Mesenchymal stem cell (in vitro differentiated cells and primary cell): ENCODE measurements around the gene ITSN1.

Source experiments
- DNase-seq: peaks from one replicate; pipeline ENCODE4 v3.0.0-alpha.2; 2013
- H2AFZ ChIP-seq: one replicate; pipeline ENCODE4 v1.6.1; 2013; ENCODE audit warnings: low read depth, mild to moderate bottlenecking, control low read depth, inconsistent platforms, low read length, moderate library complexity
- H2AK5ac ChIP-seq: 2 replicates; pipeline ENCODE4 v1.6.1; 2013; ENCODE audit warnings: low read length, moderate library complexity, mild to moderate bottlenecking, inconsistent platforms; ENCODE audit not compliant: severe bottlenecking
- H2BK120ac ChIP-seq: one replicate; pipeline ENCODE4 v1.6.1; 2013; ENCODE audit warnings: low read depth, mild to moderate bottlenecking, inconsistent platforms, low read length, moderate library complexity
- H2BK12ac ChIP-seq, 2 experiments: one replicate each; pipeline ENCODE4 v1.6.1; 2013; ENCODE audit warnings: inconsistent platforms in 2 of 2, low read length in 2 of 2, mild to moderate bottlenecking in 2 of 2, moderate library complexity in 2 of 2, control low read depth in 1 of 2
- H2BK15ac ChIP-seq: one replicate; pipeline ENCODE4 v1.6.1; 2013; ENCODE audit warnings: mild to moderate bottlenecking, low read depth, inconsistent platforms; ENCODE audit not compliant: poor library complexity, severe bottlenecking
- H2BK5ac ChIP-seq: 2 replicates; pipeline ENCODE4 v1.6.1; 2013; ENCODE audit warnings: low read depth, mild to moderate bottlenecking, low read length, control low read depth, inconsistent platforms; ENCODE audit not compliant: poor library complexity, severe bottlenecking
- H3K14ac ChIP-seq, 2 experiments: one replicate each; pipeline ENCODE4 v1.6.1; 2013; ENCODE audit warnings: inconsistent platforms in 2 of 2, low read length in 2 of 2, control low read depth in 1 of 2, mild to moderate bottlenecking in 1 of 2, moderate library complexity in 1 of 2
- H3K18ac ChIP-seq, 2 experiments: one replicate each; pipeline ENCODE4 v1.6.1; 2013; ENCODE audit warnings: inconsistent platforms in 2 of 2, low read length in 2 of 2, control low read depth in 1 of 2, low read depth in 1 of 2, mild to moderate bottlenecking in 1 of 2
- H3K23ac ChIP-seq, 2 experiments: one replicate each; pipeline ENCODE4 v1.6.1; 2013; ENCODE audit warnings: inconsistent platforms in 2 of 2, low read length in 2 of 2, mild to moderate bottlenecking in 2 of 2, moderate library complexity in 2 of 2, control low read depth in 1 of 2
- H3K27ac ChIP-seq: 2 replicates; pipeline ENCODE4 v1.5.1; 2013; ENCODE audit warnings: mild to moderate bottlenecking, moderate library complexity, low read length, control low read depth, inconsistent platforms; ENCODE audit not compliant: poor library complexity, severe bottlenecking
- H3K27me3 ChIP-seq, 2 experiments: 2 replicates each; pipeline versions ENCODE4 v1.6.1 to v1.7.0; 2013; ENCODE audit warnings: low read length in 2 of 2, mild to moderate bottlenecking in 2 of 2, moderate library complexity in 2 of 2, control low read depth in 1 of 2, inconsistent platforms in 1 of 2; ENCODE audit not compliant: control insufficient read depth in 1 of 2, insufficient read depth in 1 of 2
- H3K36me3 ChIP-seq, 2 experiments: 2 replicates each; pipeline versions ENCODE4 v1.6.1 to v1.7.0; 2013; ENCODE audit warnings: low read length in 2 of 2, control low read depth in 1 of 2, inconsistent platforms in 1 of 2, low read depth in 1 of 2, mild to moderate bottlenecking in 1 of 2; ENCODE audit not compliant: insufficient read depth in 2 of 2, control insufficient read depth in 1 of 2
- H3K4ac ChIP-seq, 2 experiments: one replicate each; pipeline ENCODE4 v1.6.1; 2013; ENCODE audit warnings: inconsistent platforms in 2 of 2, low read length in 2 of 2, mild to moderate bottlenecking in 2 of 2, moderate library complexity in 2 of 2, control low read depth in 1 of 2, low read depth in 1 of 2
- H3K4me1 ChIP-seq: 2 replicates; pipeline ENCODE4 v1.6.1; 2013; ENCODE audit warnings: low read depth, low read length, control low read depth; ENCODE audit not compliant: control insufficient read depth, insufficient read depth
- H3K4me2 ChIP-seq: 2 replicates; pipeline ENCODE4 v1.6.1; 2013; ENCODE audit warnings: low read length, mild to moderate bottlenecking, inconsistent platforms; ENCODE audit not compliant: poor library complexity, severe bottlenecking
- H3K4me3 ChIP-seq, 2 experiments: 2 replicates each; pipeline versions ENCODE4 v1.5.1 to v1.7.0; 2013; ENCODE audit warnings: low read length in 2 of 2, mild to moderate bottlenecking in 2 of 2, control low read depth in 1 of 2, low read depth in 1 of 2; ENCODE audit not compliant: insufficient read depth in 1 of 2
- H3K79me1 ChIP-seq: replicated peaks from 2 replicates; pipeline ENCODE4 v1.6.1; 2013; ENCODE audit warnings: mild to moderate bottlenecking, control low read depth, low read length, inconsistent platforms; ENCODE audit not compliant: poor library complexity, severe bottlenecking
- H3K9ac ChIP-seq: 2 replicates; pipeline ENCODE4 v1.7.0; 2013; ENCODE audit warnings: mild to moderate bottlenecking, low read length, moderate library complexity
- H3K9me3 ChIP-seq: 2 replicates; pipeline ENCODE4 v1.7.0; 2013; ENCODE audit warnings: mild to moderate bottlenecking, low read length; ENCODE audit not compliant: control insufficient read depth
- H4K8ac ChIP-seq: one replicate; pipeline ENCODE4 v1.6.1; 2013; ENCODE audit warnings: inconsistent platforms, mild to moderate bottlenecking, low read length, moderate library complexity
- H4K91ac ChIP-seq: one replicate; pipeline ENCODE4 v1.6.1; 2013; ENCODE audit warnings: mild to moderate bottlenecking, low read length, inconsistent platforms
- WGBS: methylation state at CpG from one replicate; pipeline ENCODE4 v1.1.7; 2013; ENCODE audit warnings: mixed read lengths; 5-methylcytosine and 5-hydroxymethylcytosine counted together

The ITSN1 gene

GRCh38 chr21:33680870-33681269 lies 38.6 kb downstream of the ITSN1 start:
- H3K27me3 ChIP-seq: no peaks in the 10 kb centered on the region
- no peak for DNase-seq
- H2BK120ac ChIP-seq: no peak overlapping the region
- no peak overlapping the region for H3K4ac ChIP-seq
- no peak overlapping the region for H3K4me2 ChIP-seq
- no peak overlapping the region for H2BK12ac ChIP-seq
- H3K79me1 ChIP-seq: peaks cover 9% of the 10 kb centered on the region
- H2BK15ac ChIP-seq: no peak overlapping the region
- H2BK5ac ChIP-seq: peak overlapping the region; percentile 23
- H3K27ac ChIP-seq: no peak overlapping the region
- peak overlapping the region; percentile 61 for H2AK5ac ChIP-seq
- H4K8ac ChIP-seq: peak overlapping the region; percentile 23
- peaks cover 4% of the 10 kb centered on the region for H3K4me1 ChIP-seq
- H3K36me3 ChIP-seq: no peaks in the 10 kb centered on the region
- H2AFZ ChIP-seq: no peak overlapping the region
- no peak overlapping the region for H3K18ac ChIP-seq
- no peaks in the 10 kb centered on the region for H3K9me3 ChIP-seq
- no peak overlapping the region for H3K9ac ChIP-seq
- no peak overlapping the region for H3K4me3 ChIP-seq
- H3K14ac ChIP-seq: no peak overlapping the region
- H3K23ac ChIP-seq: no peak overlapping the region
- 89% methylated on average over 6 of the region's 6 CpGs for WGBS
- H4K91ac ChIP-seq: no peak overlapping the region

DNA sequence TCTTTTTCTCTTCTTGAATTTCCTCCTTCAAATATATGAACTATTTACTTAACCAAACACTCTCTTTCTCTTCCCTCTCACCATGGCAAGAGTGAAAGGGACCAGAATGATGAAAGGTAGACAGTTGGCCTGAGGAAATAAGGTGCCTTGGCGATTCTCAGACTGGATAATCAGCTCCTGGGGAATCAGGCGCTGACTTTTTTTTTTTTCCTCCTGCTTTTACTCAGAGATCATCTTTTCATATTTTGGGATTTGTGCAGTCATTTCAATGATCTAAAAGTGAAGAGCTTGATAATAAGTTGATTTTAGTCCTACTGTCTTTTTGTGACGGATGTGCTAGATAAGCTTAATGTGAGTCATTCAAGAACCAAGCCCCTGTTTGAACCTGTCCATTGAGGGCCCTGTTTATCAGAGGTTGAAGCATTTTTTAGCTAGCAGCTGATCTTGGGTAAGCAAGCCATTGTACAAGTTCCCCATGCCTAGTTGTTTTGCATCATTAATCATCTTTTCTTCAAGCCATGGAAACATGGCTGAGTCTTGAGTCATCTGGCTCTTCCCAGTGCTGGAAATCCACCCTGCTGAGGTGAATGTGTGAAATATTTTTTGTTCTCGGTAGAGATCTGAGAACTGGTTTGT lies 40.8 kb downstream of the ITSN1 start:
- Histone ChIP-seq H2AFZ (no peak overlapping the region), H3K27me3 (no peaks in the 10 kb centered on the region), H4K8ac (no peak overlapping the region), H3K4me2 (no peak overlapping the region), H2BK12ac (no peak overlapping the region), H3K18ac (no peak overlapping the region), H2BK5ac (no peak overlapping the region), H3K4ac (no peak overlapping the region), H3K14ac (no peak overlapping the region), H4K91ac (no peak overlapping the region), H2BK15ac (no peak overlapping the region), H3K36me3 (no peaks in the 10 kb centered on the region), H2BK120ac (no peak overlapping the region), H3K9me3 (no peaks in the 10 kb centered on the region), H3K27ac (peak overlapping the region; percentile 90), H3K23ac (no peak overlapping the region), H3K4me3 (no peak overlapping the region), H3K9ac (no peak overlapping the region), H2AK5ac (no peak overlapping the region), H3K79me1 (peaks cover 3% of the 10 kb centered on the region), H3K4me1 (peaks cover 6% of the 10 kb centered on the region)
- WGBS: 43% methylated on average over 3 of the region's 4 CpGs
- DNase-seq: peak; percentile 76

DNA sequence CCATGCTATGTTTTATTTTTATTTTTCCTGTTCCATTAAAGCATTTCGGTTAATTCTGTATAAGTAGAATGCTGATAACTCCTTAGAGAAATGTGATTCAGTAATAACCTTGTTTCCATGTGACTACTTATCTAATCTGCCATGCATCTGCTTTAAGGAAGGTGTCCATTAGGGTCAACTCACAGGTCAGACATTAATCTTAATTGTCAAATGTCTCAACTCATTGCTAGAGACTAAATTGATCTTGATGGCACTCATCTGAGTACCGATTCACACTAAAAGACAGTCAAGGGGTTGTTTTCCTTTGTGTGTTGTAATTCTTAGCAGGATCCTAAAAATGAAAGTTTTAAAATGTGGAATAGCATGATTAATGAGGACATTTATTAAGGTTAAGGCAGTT lies 41.8 kb downstream of the ITSN1 start:
- H4K91ac ChIP-seq: no peak overlapping the region
- H3K9me3 ChIP-seq: no peaks in the 10 kb centered on the region
- no peaks in the 10 kb centered on the region for H3K36me3 ChIP-seq
- H3K27me3 ChIP-seq: no peaks in the 10 kb centered on the region
- H4K8ac ChIP-seq: no peak overlapping the region
- H2BK5ac ChIP-seq: no peak overlapping the region
- H3K79me1 ChIP-seq: peaks cover 3% of the 10 kb centered on the region
- no peak overlapping the region for H3K4me3 ChIP-seq
- H3K4me2 ChIP-seq: no peak overlapping the region
- no peak overlapping the region for H3K18ac ChIP-seq
- DNase-seq: no peak
- WGBS: 21% methylated on average over 1 of the region's 2 CpGs
- H3K14ac ChIP-seq: no peak overlapping the region
- H3K27ac ChIP-seq: peak overlapping the region; percentile 96
- peaks cover 7% of the 10 kb centered on the region for H3K4me1 ChIP-seq
- H2AK5ac ChIP-seq: no peak overlapping the region
- H2BK120ac ChIP-seq: no peak overlapping the region
- no peak overlapping the region for H2BK12ac ChIP-seq
- peak overlapping the region; percentile 6 for H3K9ac ChIP-seq
- no peak overlapping the region for H3K23ac ChIP-seq
- H3K4ac ChIP-seq: no peak overlapping the region
- H2BK15ac ChIP-seq: no peak overlapping the region
- no peak overlapping the region for H2AFZ ChIP-seq

- H4K91ac ChIP-seq: no peak overlapping the region
- no peak overlapping the region for H2AFZ ChIP-seq
- H2BK12ac ChIP-seq: no peak overlapping the region
- no peaks in the 10 kb centered on the region for H3K27me3 ChIP-seq
- 33% methylated on average over 4 of the region's 5 CpGs for WGBS
- H3K9me3 ChIP-seq: no peaks in the 10 kb centered on the region
- no peak overlapping the region for H4K8ac ChIP-seq
- H3K79me1 ChIP-seq: peaks cover 3% of the 10 kb centered on the region
- H3K27ac ChIP-seq: peak overlapping the region; percentile 66
- H2AK5ac ChIP-seq: no peak overlapping the region
- no peak overlapping the region for H3K4me2 ChIP-seq
- peaks cover 7% of the 10 kb centered on the region for H3K4me1 ChIP-seq
- H3K14ac ChIP-seq: no peak overlapping the region
- no peak overlapping the region for H3K18ac ChIP-seq
- no peak overlapping the region for H3K23ac ChIP-seq
- H3K9ac ChIP-seq: peak overlapping the region; percentile 4
- no peak overlapping the region for H2BK15ac ChIP-seq
- H2BK120ac ChIP-seq: no peak overlapping the region
- peak; percentile 44 for DNase-seq
- H2BK5ac ChIP-seq: no peak overlapping the region
- H3K4me3 ChIP-seq: no peak overlapping the region
- H3K36me3 ChIP-seq: no peaks in the 10 kb centered on the region
- no peak overlapping the region for H3K4ac ChIP-seq
Observed at GRCh38 chr21:33684923-33685560, 42.7 kb downstream of the ITSN1 start.
